Fibroblast of peridontal ligament (primary cell): ENCODE data around the gene MAP3K5.
"Not testable (repeated sequence)": the region's sequence is repeated elsewhere in the genome, so short reads cannot be mapped to it uniquely, and the experiment has no call there.

Source experiments
- DNase-seq: peaks from one replicate; pipeline ENCODE4 v3.0.0-alpha.2; 2010; ENCODE audit errors: extremely low read depth

The MAP3K5 gene

DNA sequence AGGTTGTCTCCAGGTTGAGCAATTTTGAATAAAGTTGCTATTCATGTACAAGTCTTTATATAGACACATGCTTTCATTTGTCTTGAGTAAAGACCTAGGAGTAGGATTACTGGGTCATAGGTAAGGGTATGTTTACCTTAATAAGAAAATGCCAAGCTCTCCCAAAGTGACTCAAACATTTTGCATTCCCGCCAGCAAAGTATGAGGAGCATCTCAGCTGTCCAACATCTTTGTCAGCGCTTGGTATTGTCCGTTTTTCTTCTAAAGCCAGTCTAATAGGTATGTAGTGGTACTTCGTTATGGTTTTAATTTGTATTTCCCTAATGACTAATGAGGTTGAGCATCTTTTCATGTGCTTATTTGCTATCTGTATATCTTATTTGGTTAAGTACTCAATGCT lies 67.2 kb downstream of the MAP3K5 start:
- no peak for DNase-seq

DNA sequence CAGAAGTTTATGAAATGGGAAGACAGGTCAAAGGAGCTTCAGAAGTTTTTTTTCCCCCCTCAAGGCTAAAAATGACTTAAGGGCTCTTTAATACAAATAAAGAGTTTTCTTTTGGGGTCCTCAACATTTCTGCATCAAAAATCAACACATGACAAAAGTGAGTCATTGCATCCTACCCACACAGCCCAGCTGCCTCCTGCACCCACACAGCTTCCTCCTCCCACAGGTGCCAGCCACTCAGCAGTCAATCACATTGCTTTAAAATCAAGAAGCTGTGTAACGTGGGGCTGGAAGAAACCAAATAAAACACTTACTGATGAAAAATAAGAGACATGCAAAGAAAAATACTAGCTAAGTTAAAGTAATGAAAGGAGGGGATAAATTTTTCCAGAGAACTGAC lies 68.5 kb downstream of the MAP3K5 start:
- DNase-seq = no peak

GRCh38 chr6:136721467-136721866 lies 70.8 kb downstream of the MAP3K5 start:
- no peak for DNase-seq

DNA sequence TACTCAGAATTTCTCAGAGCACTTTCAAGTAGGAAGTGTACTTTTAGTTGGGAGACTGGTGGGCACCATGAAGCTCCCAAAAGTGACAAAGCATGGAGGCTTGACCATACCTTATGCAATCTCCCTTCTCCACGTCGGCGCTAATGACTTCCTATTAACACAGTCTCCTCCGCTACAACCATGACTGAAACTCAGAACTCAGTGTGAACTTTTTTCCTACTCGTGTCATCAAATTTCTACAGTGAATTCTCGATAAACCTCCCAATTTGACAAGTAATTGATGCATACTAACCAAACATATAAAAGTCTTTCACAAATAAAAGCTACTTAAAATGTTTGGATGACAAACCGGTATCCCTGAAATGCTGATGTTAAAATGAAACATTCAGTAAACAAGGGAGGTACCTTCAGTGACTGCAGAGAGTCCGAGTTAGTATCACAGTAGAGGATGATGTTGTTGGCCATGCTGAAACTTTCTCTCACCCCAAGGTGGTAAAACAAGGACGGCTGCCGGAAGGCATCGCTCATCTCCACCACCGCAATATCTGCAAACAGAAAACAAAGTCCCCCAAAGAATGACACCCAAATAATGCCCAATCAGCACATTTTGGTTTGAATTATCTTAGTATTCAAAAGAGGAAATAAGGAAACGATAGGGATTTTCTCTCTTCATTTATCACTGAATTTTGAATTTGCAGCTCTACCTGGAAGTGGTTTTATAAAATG lies 72.1 kb downstream of the MAP3K5 start:
- no peak for DNase-seq

DNA sequence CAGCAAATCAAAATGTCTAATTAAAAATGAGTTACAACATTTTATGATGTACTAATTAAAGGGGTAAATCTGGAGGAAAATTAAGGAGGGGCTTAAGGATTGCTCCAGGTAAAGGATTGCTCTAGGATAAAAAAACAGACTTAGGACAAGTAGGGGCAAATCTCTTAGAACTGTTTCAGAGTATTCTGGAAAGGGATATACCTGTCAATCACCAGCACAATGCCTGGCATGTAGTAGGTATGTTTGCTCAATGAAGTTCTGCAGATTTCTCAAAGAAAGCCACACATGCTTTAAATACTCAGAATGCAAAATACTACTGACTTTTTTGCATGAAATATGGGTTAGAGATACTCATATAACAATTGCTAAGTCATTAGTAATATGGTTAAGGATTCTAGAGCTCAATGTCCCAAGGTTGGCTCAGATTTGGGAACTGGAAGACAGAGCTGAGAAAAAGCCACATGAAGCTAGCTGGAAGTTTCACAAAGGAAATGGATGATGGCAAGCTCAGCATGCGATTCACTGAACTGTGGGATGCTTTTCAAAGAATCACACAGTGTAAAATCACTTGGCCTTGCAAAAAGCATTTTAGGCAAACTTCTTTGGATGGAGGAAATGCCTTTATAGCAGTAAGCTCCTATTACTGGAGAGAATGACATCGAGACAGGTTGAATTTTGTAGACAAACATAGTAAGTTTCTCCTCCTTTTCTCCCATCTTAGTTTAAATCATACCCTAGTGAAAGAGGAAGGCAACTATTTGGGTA lies 72.8 kb downstream of the MAP3K5 start:
- peak; percentile 30 for DNase-seq

DNA sequence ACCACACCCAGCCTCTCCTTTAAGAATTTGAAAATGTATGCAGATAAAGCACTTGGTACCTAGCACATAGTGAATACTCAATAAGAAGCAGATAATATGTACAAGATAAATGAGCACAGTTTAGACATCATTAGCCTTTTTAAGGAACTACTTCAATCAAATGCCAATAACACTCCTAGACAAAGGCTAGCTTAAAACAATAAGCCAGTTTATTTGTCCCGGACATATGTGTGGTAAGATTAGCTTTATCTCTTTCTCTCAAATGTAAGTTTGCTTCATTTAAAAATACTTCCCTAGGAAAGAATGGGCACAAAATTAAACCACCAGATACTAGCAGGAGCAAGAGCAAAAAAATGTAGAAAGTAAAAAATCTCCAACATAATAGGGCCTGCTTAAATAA lies 73.8 kb downstream of the MAP3K5 start:
- DNase-seq = no peak

- no peak for DNase-seq
Observed at GRCh38 chr6:136717716-136717990, 74.6 kb downstream of the MAP3K5 start.

DNA sequence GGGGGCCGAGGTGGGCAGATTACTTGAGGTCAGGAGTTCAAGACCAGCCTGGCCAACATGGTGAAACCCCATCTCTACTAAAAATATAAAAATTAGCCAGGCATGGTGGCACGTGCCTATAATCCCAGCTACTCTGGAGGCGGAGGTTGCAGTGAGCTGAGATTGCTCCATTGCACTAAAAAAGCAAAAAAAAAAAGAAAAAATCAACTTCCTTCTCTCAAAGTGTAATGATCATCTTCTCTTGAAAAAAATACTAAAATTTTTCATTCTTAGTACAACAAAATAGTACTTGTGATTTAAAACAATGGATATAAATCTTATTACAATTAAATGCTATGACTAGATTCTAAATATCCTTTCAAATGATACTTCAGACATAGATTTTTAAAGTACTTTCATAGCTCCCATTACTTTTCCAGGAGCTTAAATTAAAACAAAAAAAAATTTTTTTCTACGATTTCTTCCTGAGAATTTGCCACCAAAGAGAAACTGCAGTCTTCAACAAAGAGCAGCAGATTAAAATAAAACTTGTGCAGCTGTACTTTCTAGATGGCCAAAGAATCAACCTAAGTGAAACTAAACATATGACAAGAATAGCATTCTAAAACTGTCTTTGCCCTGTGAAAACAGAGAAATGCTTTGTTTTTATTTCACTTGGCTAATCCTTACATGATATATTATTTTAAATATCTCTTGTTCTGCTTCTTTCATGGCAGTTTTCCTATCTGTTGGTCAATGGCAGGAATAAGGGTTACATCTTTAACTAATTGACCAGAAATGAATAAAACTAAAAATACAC lies 75.2 kb downstream of the MAP3K5 start:
- peak; percentile 55 for DNase-seq

GRCh38 chr6:136712642-136713041 lies 79.6 kb downstream of the MAP3K5 start:
- DNase-seq = not testable (repeated sequence)

- DNase-seq = no peak
Observed at GRCh38 chr6:136711644-136712043, 80.6 kb downstream of the MAP3K5 start.

DNA sequence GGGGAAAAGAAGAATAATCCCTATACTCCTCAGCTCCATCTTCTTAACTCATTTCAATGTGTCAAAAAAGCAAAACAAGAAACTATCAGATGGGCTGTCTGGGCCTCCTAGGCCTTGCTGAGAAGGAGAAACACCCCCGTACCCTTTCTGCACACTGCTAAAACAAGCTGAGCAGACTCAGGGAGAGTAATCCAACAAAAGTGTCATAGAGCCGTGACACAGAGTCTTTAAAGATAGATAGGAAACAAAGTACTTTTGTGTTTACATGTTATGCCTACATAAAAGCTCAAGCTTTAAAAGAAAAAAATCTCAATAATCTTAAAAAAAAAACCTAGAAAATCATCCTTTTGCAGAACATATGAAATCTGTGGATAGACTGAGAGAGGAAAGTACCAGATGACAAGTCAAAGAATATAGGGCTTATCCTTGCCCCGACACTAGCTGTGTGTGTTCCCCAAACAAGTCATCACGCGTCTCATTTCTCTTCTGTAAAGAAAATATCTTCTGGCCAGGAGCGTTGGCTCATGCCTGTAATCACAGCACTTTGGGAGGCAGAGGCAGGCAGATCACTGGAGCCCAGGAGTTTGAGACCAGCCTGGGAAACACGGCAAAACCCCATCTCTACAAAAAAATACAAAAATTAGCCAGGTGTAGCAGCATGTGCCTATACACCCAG lies 81.3 kb downstream of the MAP3K5 start:
- no peak for DNase-seq

DNA sequence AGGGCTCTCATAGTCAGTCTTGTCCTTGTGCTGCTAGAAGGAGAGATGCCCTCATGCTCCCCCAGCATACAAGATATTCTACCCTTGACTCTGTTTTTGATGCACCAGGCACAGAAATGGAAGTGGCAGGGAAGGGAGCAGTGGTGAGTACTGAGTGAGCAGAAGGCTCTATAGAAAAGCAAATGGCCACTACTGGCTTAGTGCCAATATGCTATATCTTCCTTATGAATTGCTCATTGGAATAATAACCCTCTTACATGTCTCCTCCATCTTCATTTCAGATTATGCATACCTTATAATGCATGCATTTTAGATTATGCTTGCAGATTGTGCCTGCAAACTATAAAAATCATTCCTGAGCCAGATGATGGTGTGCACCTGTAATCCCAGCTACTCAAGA lies 82.8 kb downstream of the MAP3K5 start:
- DNase-seq = no peak

GRCh38 chr6:136706430-136706829 lies 85.8 kb downstream of the MAP3K5 start:
- DNase-seq = no peak

DNA sequence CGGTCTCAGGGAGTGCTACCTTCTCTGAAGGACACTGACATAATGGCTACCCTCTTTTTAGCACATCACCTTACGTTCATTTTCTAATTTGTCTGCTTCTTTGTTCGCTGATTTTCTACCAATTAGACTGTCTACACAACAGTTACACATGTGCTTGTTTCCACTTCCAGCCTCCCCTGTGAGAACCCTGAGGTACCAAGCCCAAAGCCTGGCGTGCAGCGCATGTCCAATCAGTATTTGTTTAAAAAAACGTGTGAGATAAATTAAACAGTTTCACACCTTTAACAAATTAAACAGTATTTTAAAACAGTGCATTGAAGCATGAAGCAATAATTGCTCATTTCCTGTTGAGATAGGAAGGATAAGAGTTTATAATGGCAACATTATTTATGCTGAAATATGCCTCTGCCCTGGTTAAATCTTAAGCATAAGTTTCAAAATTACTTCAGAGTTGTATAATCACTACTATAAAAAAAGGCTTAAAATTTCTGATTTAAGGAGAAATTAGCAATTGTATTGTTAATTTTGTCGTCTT lies 88.9 kb downstream of the MAP3K5 start:
- DNase-seq = no peak

DNA sequence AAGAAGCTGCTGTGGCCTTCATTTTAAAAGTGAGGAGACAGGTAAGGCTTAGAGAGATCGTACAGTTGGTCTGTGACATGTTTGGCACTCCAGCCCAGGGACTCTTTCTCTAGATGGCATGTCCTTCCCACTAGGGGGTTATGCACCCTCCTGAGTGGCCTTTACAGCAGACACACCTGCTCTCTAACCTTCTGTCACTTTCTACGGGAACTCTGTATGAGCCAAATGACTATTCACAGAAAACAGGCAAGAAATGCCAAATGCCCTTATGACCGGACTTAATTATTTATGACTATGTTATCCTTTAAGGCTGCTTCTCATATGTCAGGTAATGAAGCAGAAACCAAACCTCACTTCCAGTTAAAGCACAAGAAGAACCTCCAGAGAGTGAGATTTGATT lies 91.2 kb downstream of the MAP3K5 start:
- DNase-seq = no peak

DNA sequence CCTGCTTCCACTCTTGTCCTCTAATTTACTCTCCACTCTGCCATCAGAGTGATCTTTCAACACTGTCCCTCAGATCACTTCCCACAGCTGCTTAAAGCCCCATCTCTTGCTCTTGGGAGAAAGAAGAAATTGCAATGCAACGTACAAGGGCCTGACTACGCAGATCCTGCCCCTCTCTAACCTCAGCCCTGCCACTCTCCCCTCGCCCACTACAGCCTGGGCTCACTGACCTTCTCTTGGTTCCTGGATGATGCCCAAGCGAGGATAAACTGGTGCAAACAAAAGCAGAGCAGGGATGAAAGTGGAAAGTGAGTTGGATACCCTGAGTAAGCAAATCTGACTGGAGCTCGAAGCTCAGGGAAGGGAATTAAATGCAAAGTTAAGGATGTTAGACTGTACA lies 92.9 kb downstream of the MAP3K5 start:
- no peak for DNase-seq

DNA sequence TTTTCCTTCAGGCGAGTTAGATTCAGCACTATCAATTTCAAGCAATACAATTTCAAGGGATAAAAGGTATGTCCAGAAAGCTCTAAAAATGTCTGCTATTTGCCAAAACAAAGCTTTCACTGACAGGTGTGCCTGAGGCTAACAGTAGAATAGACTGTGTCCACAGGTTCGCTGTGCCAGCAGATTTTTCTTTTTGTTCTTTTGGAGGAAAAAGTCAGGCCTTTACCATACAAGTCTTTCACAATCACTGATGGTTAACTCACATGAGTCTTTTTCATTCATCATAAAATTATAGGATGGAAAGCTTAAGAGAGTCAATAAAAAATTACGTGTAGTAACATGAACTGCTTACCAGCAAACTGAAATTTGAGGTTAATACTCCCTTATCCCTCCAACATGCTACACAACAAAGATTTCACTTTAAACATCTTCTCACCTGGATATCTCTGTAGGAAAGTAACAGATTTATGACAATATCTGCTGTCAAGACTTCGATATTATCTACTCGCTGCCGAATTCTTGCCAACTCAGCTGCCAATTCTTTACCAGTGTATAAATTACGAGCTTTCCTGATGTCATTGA lies 95.4 kb downstream of the MAP3K5 start:
- no peak for DNase-seq

DNA sequence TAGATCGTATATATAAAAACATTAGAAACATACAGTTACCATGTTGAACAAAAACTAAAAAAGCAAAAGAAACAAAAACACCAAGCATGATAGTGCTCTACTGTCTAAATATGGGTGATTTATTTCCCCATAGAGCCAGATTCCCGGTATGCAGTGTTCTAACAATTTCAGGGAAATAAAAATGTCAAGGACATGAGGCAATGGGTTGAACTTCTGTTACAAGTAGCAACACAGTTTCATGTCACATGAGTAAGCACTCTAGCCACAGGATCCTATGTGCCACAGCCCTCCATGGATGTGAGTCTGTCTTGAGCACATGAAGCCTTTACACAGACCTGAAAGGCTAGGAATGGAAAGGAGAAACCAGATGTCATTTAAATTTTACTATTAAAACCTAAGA lies 96.0 kb downstream of the MAP3K5 start:
- DNase-seq = peak; percentile 53

- no peak for DNase-seq
Observed at GRCh38 chr6:136695412-136695811, 96.9 kb downstream of the MAP3K5 start.

DNA sequence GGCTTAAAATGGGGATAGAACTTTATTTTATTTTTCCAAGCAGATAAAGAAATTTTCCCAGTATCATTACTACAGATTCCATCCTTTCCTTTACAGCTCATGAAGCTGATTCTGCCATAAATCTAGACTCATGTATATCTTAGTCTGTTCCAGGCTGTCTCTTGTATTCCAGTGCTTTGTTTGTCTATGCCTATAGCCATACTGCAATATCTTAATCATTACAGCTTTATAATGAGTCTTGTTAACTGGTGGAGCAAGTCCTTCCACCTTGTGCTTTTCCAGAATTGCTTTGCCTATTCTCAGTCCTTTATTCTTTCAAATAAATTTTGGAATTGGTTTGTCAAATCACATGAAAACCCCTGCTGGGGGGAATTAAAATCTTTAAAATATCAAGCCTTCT lies 99.2 kb downstream of the MAP3K5 start:
- no peak for DNase-seq

DNA sequence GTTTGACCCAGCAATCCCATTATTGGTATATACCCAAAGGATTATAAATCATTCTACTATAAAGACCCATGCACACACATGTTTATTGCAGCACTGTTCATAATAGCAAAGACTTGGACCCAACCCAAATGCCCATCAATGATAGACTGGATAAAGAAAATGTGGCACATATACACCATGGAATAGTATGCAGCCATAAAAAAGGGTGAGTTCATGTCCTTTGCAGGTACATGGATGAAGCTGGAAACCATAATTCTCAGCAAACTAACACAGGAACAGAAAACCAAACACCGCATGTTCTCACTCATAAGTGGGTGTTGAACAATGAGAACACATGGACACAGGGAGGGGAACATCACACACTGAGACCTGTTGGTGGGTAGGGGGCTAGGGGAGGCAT lies 104.4 kb downstream of the MAP3K5 start:
- DNase-seq = not testable (repeated sequence)
